ENCODE results near the gene IFT43. TPM values are rescaled to one million over a fixed set of nuclear protein-coding genes. Genes with fewer than 3 reads are reported as not detected.

IFT43 gene
- total RNA-seq, 6 experiments from 2014 or later = 27.1 to 33.4 (median 29.3) TPM

- Mint-ChIP-seq H3K4me3 (no peak overlapping the region), H3K4me1 (ENCODE audit: low read depth) (no peaks in the 10 kb centered on the region), H3K36me3 (ENCODE audit: low read depth) (no peaks in the 10 kb centered on the region), H3K27ac (no peak overlapping the region), H3K9me3 (no peaks in the 10 kb centered on the region), H3K27me3 (ENCODE audit: insufficient read depth) (peaks cover 20% of the 10 kb centered on the region)
- DNase-seq = no peak
- TF ChIP-seq CTCF (IDR thresholded peaks at IDR 0.05) = no peak
Observed at GRCh38 chr14:76129851-76130576, 144.5 kb downstream of the IFT43 start.

- no peak for TF ChIP-seq CTCF (IDR thresholded peaks at IDR 0.05)
- Mint-ChIP-seq H3K4me1 (ENCODE audit: low read depth) (no peaks in the 10 kb centered on the region), H3K4me3 (no peak overlapping the region), H3K27me3 (ENCODE audit: insufficient read depth) (peaks cover 31% of the 10 kb centered on the region), H3K9me3 (no peaks in the 10 kb centered on the region), H3K36me3 (ENCODE audit: low read depth) (no peaks in the 10 kb centered on the region), H3K27ac (no peak overlapping the region)
- DNase-seq = no peak
Observed at GRCh38 chr14:76131071-76131965, 145.8 kb downstream of the IFT43 start.

- Mint-ChIP-seq H3K9me3 (no peaks in the 10 kb centered on the region), H3K27ac (no peak overlapping the region), H3K27me3 (ENCODE audit: insufficient read depth) (peaks cover 39% of the 10 kb centered on the region), H3K4me1 (ENCODE audit: low read depth) (no peaks in the 10 kb centered on the region), H3K36me3 (ENCODE audit: low read depth) (no peaks in the 10 kb centered on the region), H3K4me3 (no peak overlapping the region)
- no peak for DNase-seq
- no peak for TF ChIP-seq CTCF (IDR thresholded peaks at IDR 0.05)
Observed at GRCh38 chr14:76133103-76133502, 147.5 kb downstream of the IFT43 start.

Other genes starting within 250 kb of the IFT43 start
- gene TGFB3, start 3.8 kb upstream of the IFT43 start, total RNA-seq (2021; fragmentation: NEBNext Ultra II Directional; extraction: Animal tissue kit (Norgen Biotek cat#: 25700)) = 1 to 10 TPM; 4.4 to 9.3 (median 5.0) TPM
- gene GPATCH2L, start 166.2 kb downstream of the IFT43 start, total RNA-seq (2021; fragmentation: NEBNext Ultra II Directional; extraction: Animal tissue kit (Norgen Biotek cat#: 25700)) = 10 to 100 TPM; 38.3 to 44.8 (median 41.9) TPM